HG03175 (cell line): ENCODE data around the gene SENP5.
A peak's percentile ranks its signal among the peaks of the same experiment; 100 is the strongest.
"Not testable (repeated sequence)": the region's sequence is repeated elsewhere in the genome, so short reads cannot be mapped to it uniquely, and the experiment has no call there.

Experiments used
- ATAC-seq: cut with Tn5 transposase; IDR thresholded peaks from one replicate; pipeline ENCODE4 v1.9.1; 2021; ENCODE audit warnings: mild to moderate bottlenecking, moderate library complexity; ENCODE audit not compliant: unreplicated experiment

The SENP5 gene

GRCh38 chr3:196941729-196942225 lies 74.1 kb downstream of the SENP5 start:
- ATAC-seq: peak; percentile 25

- ATAC-seq: peak; percentile 94
Measured at GRCh38 chr3:196942226-196942914, 74.7 kb downstream of the SENP5 start, which contains the start of gene NCBP2. Gene NCBP2, minus strand, starts transcription at chr3:196942528. Its CDS starts 25 bp downstream, at chr3:196942503.

- peak; percentile 17 for ATAC-seq
Measured at GRCh38 chr3:196942915-196943277, 75.2 kb downstream of the SENP5 start.

- not testable (repeated sequence) for ATAC-seq
Measured at GRCh38 chr3:196944037-196944790, 76.5 kb downstream of the SENP5 start.

- ATAC-seq: no peak
Measured at GRCh38 chr3:196947136-196947859, 79.6 kb downstream of the SENP5 start.

GRCh38 chr3:196947860-196948441 lies 80.2 kb downstream of the SENP5 start:
- no peak for ATAC-seq

- no peak for ATAC-seq
Measured at GRCh38 chr3:196948442-196949284, 80.9 kb downstream of the SENP5 start.

GRCh38 chr3:196949285-196949619 lies 81.5 kb downstream of the SENP5 start:
- ATAC-seq: no peak

GRCh38 chr3:196949750-196950149 lies 82.0 kb downstream of the SENP5 start:
- no peak for ATAC-seq

GRCh38 chr3:196951371-196951770 lies 83.7 kb downstream of the SENP5 start:
- no peak for ATAC-seq

- no peak for ATAC-seq
Measured at GRCh38 chr3:196954832-196955231, 87.1 kb downstream of the SENP5 start.

- no peak for ATAC-seq
Measured at GRCh38 chr3:196962108-196962929, 94.6 kb downstream of the SENP5 start.

- ATAC-seq: no peak
Measured at GRCh38 chr3:196962930-196963630, 95.4 kb downstream of the SENP5 start.

GRCh38 chr3:196963631-196963953 lies 95.9 kb downstream of the SENP5 start:
- ATAC-seq: no peak

GRCh38 chr3:196965112-196965803 lies 97.5 kb downstream of the SENP5 start:
- ATAC-seq: no peak

- no peak for ATAC-seq
Measured at GRCh38 chr3:196965804-196966173, 98.1 kb downstream of the SENP5 start.

GRCh38 chr3:196966526-196967401 lies 99.0 kb downstream of the SENP5 start:
- no peak for ATAC-seq
